ENCODE results near the gene PGA5.
"Not testable (repeated sequence)": the region's sequence is repeated elsewhere in the genome, so short reads cannot be mapped to it uniquely, and the experiment has no call there.

Gene PGA5

DNA sequence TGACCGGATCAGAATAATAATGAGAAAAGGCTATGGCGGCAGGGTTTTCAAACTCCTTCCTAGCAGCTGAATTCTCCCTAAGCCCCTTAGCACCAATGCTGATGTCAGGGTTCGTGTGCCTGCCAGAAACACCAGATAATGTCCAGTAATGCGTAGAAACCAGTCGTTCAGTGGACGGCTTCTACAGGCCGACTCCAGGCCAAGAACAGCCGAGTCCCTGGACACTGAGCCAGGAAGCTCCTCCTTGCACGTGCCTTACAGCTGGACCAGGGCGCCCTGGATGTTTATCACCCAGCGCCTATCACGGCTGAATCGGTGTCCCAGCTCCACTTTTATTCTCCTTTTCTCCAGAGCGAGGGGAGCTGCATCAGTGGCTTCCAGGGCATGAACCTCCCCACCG is 28.8 kb upstream of the PGA5 start:
- ATAC-seq, H3K4me3 Mint-ChIP-seq: not testable (repeated sequence)

DNA sequence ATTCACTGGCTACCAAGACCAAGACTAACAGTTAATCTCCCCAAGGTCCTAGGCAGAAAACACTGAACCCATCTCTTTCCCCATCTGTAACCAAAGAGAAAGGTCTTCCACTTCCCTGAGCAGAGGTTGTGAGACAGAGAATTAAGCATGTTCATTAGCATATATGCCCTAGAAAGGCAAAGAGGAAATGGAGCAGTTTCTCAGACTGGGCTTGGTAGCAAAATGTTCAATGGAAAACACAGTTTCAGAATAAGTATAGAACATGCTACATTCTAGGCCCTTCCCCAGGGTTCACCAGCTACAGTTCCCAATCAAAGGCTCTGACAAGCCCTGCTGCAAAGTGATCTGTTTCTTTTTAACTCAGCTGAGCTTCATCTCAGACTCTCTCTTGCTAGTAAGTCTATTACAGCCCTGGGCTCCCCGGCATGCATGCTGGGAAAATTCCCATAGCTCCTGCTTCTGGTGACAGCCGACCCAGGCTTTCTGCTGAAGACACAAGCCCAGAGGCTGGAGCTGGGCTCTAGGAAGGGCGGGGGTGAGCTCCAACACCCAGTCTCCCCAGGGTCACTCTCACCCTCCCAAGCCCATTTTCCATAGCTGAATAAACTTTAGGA is 27.2 kb upstream of the PGA5 start:
- not testable (repeated sequence) for H3K4me1 Mint-ChIP-seq, H3K4me3 Mint-ChIP-seq
- peak; percentile 49 for ATAC-seq

More for the DNA sequence above, 28.8 kb upstream of the PGA5 start:
- not testable (repeated sequence) for H3K27ac Mint-ChIP-seq, H3K36me3 Mint-ChIP-seq, H3K27me3 Mint-ChIP-seq, H3K4me1 Mint-ChIP-seq, H3K9me3 Mint-ChIP-seq

DNA sequence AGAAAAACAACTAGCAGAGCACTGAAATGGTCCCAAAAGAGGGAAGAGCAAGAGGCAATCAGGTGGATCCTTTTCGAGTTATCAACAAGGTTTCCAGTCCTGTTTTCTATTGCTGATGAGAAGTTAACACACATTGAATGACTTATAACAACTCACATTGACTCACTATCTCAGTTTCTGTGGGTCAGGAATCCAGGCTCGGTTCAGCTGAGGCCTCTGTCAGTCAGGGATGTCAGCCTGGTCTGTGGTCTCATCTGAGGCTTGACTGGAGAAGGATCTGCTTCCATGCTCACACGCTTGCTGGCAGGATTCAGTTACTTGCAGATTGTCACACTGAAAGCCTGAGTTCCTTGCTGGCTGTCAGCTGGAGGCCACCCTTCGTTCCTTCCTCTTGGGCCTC is 22.7 kb upstream of the PGA5 start:
- H3K9me3 Mint-ChIP-seq, H3K4me3 Mint-ChIP-seq: not testable (repeated sequence)

More for the DNA sequence above, 27.2 kb upstream of the PGA5 start:
- H3K27me3 Mint-ChIP-seq, H3K36me3 Mint-ChIP-seq, H3K9me3 Mint-ChIP-seq, H3K27ac Mint-ChIP-seq: not testable (repeated sequence)

DNA sequence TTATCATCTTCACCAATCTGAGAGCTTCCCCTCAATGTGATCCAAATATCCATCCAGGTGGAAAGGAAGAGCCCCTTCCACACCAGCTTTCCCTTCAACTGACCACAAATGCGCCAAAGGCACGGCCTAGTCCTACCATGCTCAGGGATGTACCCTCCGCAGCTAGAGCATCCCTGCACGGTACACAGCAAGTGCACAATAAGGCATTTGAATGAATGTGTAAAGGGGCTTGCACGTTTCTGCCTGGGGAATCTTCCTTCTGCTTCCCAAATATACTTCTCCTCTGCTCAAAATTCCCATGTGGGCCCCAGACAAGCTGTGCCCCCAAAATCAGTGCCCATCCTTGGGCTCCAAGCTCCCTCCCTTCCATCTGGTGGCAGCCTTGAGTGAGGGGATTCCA is 22.0 kb upstream of the PGA5 start:
- not testable (repeated sequence) for H3K27ac Mint-ChIP-seq, H3K27me3 Mint-ChIP-seq

More for the DNA sequence above, 22.7 kb upstream of the PGA5 start:
- not testable (repeated sequence) for H3K36me3 Mint-ChIP-seq, ATAC-seq, H3K27ac Mint-ChIP-seq, H3K27me3 Mint-ChIP-seq, H3K4me1 Mint-ChIP-seq

GRCh38 chr11:61222047-61222446 is 18.9 kb upstream of the PGA5 start, which contains the start of gene PGA4:
Gene PGA4 (plus strand): TSS chr11:61222347. CDS start chr11:61222401, 54 bp downstream.
- H3K27me3 Mint-ChIP-seq, H3K36me3 Mint-ChIP-seq, H3K4me3 Mint-ChIP-seq, H3K27ac Mint-ChIP-seq, H3K4me1 Mint-ChIP-seq, H3K9me3 Mint-ChIP-seq, ATAC-seq: not testable (repeated sequence)

More for the DNA sequence above, 22.0 kb upstream of the PGA5 start:
- not testable (repeated sequence) for H3K36me3 Mint-ChIP-seq, H3K9me3 Mint-ChIP-seq, H3K4me3 Mint-ChIP-seq, H3K4me1 Mint-ChIP-seq, ATAC-seq

GRCh38 chr11:61222692-61223091 is 18.3 kb upstream of the PGA5 start:
- ATAC-seq, H3K9me3 Mint-ChIP-seq, H3K27me3 Mint-ChIP-seq, H3K4me3 Mint-ChIP-seq, H3K27ac Mint-ChIP-seq, H3K36me3 Mint-ChIP-seq, H3K4me1 Mint-ChIP-seq: not testable (repeated sequence)

- H3K27me3 Mint-ChIP-seq, H3K36me3 Mint-ChIP-seq, H3K9me3 Mint-ChIP-seq, ATAC-seq, H3K27ac Mint-ChIP-seq, H3K4me1 Mint-ChIP-seq, H3K4me3 Mint-ChIP-seq: not testable (repeated sequence)
Observed at GRCh38 chr11:61226457-61227137, 14.4 kb upstream of the PGA5 start.

DNA sequence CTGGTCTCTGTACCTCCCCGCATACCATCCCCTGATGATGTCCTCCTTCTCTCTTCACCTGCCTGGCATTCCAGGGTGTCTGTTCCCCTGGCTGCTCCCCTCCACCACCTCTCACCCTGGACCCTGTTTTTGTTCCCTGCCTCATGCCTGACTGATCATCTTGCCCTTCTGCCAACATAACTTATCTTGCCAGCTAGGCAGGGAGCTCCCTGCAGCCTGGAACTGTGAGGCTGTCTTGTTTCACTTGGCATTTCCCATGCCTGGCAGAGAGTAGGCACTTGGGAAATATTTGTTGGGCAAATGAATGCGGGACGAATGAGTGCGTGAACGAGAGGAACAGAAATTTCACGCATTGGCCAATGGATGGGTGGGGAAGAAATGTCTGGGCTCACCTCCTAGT is 11.5 kb upstream of the PGA5 start:
- not testable (repeated sequence) for H3K27me3 Mint-ChIP-seq, H3K4me1 Mint-ChIP-seq, ATAC-seq, H3K36me3 Mint-ChIP-seq, H3K4me3 Mint-ChIP-seq, H3K9me3 Mint-ChIP-seq, H3K27ac Mint-ChIP-seq

DNA sequence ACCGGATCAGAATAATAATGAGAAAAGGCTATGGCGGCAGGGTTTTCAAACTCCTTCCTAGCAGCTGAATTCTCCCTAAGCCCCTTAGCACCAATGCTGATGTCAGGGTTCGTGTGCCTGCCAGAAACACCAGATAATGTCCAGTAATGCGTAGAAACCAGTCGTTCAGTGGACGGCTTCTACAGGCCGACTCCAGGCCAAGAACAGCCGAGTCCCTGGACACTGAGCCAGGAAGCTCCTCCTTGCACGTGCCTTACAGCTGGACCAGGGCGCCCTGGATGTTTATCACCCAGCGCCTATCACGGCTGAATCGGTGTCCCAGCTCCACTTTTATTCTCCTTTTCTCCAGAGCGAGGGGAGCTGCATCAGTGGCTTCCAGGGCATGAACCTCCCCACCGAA is 9.9 kb upstream of the PGA5 start:
- ATAC-seq, H3K36me3 Mint-ChIP-seq, H3K27me3 Mint-ChIP-seq, H3K4me3 Mint-ChIP-seq, H3K9me3 Mint-ChIP-seq, H3K27ac Mint-ChIP-seq, H3K4me1 Mint-ChIP-seq: not testable (repeated sequence)

DNA sequence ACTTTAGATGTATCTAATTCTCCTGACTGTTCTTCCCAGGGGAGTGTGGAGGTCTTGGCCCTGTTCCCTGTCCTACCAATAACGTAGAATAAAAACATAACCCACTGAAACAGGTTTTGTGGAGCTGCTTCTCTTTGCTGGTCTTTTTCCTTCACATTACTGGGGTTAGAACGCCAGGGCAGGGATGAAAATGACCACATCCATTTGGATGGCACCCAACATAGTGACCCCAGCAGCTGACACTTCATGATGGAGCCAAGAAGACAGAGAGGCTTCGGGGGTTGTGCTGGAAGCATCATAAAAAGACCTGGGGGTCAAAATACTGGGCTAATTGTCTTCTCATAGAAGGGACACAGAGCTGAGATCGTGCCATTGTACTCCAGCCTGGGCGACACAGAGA is 9.4 kb upstream of the PGA5 start:
- not testable (repeated sequence) for ATAC-seq, H3K9me3 Mint-ChIP-seq, H3K36me3 Mint-ChIP-seq, H3K27me3 Mint-ChIP-seq, H3K4me1 Mint-ChIP-seq, H3K27ac Mint-ChIP-seq, H3K4me3 Mint-ChIP-seq

- ATAC-seq, result peak; percentile 71
- not testable (repeated sequence) for H3K9me3 Mint-ChIP-seq, H3K4me3 Mint-ChIP-seq, H3K36me3 Mint-ChIP-seq, H3K27ac Mint-ChIP-seq, H3K27me3 Mint-ChIP-seq, H3K4me1 Mint-ChIP-seq
Observed at GRCh38 chr11:61232548-61233145, 8.3 kb upstream of the PGA5 start.

DNA sequence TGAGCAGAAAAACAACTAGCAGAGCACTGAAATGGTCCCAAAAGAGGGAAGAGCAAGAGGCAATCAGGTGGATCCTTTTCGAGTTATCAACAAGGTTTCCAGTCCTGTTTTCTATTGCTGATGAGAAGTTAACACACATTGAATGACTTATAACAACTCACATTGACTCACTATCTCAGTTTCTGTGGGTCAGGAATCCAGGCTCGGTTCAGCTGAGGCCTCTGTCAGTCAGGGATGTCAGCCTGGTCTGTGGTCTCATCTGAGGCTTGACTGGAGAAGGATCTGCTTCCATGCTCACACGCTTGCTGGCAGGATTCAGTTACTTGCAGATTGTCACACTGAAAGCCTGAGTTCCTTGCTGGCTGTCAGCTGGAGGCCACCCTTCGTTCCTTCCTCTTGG is 3.8 kb upstream of the PGA5 start:
- H3K4me1 Mint-ChIP-seq, H3K27me3 Mint-ChIP-seq, H3K27ac Mint-ChIP-seq, H3K9me3 Mint-ChIP-seq, ATAC-seq, H3K4me3 Mint-ChIP-seq, H3K36me3 Mint-ChIP-seq: not testable (repeated sequence)

DNA sequence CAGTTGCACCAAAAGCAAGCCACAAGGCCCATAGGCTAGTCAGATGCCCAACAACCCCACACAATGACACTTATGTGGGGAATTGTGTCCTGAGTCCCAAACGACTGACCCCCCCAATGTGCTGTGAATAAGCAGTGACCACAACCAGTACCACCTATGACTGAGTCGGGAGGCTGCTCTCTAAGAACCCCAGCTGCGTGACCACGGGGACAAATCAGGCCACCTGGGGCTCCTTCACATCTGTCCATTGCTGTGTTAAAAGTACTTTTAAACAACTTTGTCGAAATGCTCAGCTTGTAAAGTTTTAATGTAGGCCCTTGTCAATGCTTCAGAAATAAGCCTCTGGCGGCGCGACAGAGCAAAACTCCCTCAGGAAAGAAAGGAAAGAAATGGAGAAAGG is 687 bp upstream of the PGA5 start:
- H3K4me3 Mint-ChIP-seq, result not testable (repeated sequence)

GRCh38 chr11:61241526-61241925 is 551 bp downstream of the PGA5 start:
- not testable (repeated sequence) for H3K27ac Mint-ChIP-seq, H3K9me3 Mint-ChIP-seq, H3K4me3 Mint-ChIP-seq, H3K36me3 Mint-ChIP-seq, H3K4me1 Mint-ChIP-seq, ATAC-seq, H3K27me3 Mint-ChIP-seq

More for the DNA sequence above, 687 bp upstream of the PGA5 start:
- not testable (repeated sequence) for H3K36me3 Mint-ChIP-seq, H3K27me3 Mint-ChIP-seq, H3K4me1 Mint-ChIP-seq, H3K27ac Mint-ChIP-seq, ATAC-seq, H3K9me3 Mint-ChIP-seq

DNA sequence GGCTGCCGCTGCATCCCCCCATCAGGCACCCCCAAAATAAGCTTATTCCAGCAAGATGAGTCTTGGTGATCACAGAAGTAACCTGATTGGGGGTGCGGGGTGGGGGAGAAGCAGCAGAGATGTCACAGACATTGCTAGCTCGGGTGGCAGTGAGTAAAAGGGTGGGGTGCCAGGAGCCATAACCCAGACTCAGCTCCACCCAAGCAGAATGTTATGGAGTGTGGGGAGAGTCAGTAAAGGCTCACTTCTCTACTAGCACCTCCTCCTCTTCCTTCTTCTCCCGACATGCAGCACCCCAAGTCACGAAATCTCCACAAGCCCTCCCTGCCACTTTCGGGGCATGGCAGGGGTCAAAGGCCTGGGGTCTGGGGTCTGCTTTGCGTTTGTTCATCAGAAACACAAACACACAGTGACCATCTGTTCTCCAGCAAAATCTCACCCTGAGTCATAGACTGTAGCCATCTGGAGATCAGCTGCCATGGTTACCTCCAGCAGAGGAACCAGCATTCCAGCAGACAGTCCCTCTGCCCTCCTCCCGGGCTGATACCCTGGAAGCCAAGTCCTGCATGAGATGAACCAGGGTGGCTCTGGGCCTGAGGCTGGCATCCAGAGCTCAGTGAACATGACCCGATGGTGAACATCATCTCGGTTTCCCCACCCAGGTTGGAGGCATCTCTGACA is 4.4 kb downstream of the PGA5 start:
- not testable (repeated sequence) for ATAC-seq, H3K27ac Mint-ChIP-seq, H3K9me3 Mint-ChIP-seq, H3K36me3 Mint-ChIP-seq, H3K4me1 Mint-ChIP-seq, H3K4me3 Mint-ChIP-seq
- H3K27me3 Mint-ChIP-seq, result peaks cover 17% of the 10 kb centered on the region

DNA sequence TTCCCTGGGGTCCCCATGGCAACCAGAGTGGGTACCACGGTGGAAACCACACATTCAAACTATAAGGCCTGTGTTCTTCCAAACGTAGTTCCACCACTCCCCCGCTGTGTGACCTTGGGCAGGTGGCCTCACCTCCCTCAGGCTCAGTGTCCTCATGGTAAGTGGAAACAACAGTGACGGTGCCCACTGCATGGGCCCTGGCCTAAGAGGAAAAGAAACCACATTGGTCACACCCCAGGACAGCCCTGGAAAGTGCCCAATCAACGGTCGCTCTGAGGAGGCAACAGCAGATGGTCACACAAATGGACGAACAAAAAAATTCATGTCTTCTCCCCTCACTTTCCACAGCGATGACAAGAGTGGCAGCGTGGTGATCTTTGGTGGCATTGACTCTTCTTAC is 7.1 kb downstream of the PGA5 start:
- H3K36me3 Mint-ChIP-seq, H3K27ac Mint-ChIP-seq, H3K4me1 Mint-ChIP-seq, H3K9me3 Mint-ChIP-seq, ATAC-seq, H3K4me3 Mint-ChIP-seq: not testable (repeated sequence)
- H3K27me3 Mint-ChIP-seq, result peaks cover 14% of the 10 kb centered on the region

Measured in stimulated activated memory B cell treated with anti-CD40 and anti-IgM and Interleukin-4, amounts not matched to agents 10 μg/mL and 1 μg/mL and 100 μg/mL, for 72 hours (primary cell).